GM12878 (cell line): Measurements from ENCODE around the gene TMEM72.

Experiments
- CEBPB ChIP-seq, 2 experiments: fragments of 150-350 bp in 1 of 2; IDR thresholded peaks; 2 replicates each; pipeline ENCODE4 v1.6.1; 2012 to 2014; ENCODE audit warnings: low read depth in 2 of 2, low read length in 2 of 2, borderline replicate concordance in 1 of 2, inconsistent platforms in 1 of 2
- POLR2A ChIP-seq: IDR thresholded peaks from 2 replicates; pipeline ENCODE4 v1.6.1; 2011; ENCODE audit warnings: low read depth, mild to moderate bottlenecking, low read length
- RCOR1 ChIP-seq: conservative IDR thresholded peaks from 2 replicates; pipeline ENCODE4 v1.6.1; 2012; ENCODE audit warnings: low read depth, low read length, improper control_type of control experiment
- SP1 ChIP-seq: IDR thresholded peaks from one replicate; pipeline ENCODE4 v1.6.1; 2011; ENCODE audit warnings: low read depth, low read length
- SRF ChIP-seq, 2 experiments: IDR thresholded peaks; 2 replicates each; pipeline ENCODE4 v1.6.1; 2011; ENCODE audit warnings: low read depth in 2 of 2, low read length in 2 of 2, mild to moderate bottlenecking in 1 of 2, moderate library complexity in 1 of 2
- YY1 ChIP-seq: IDR thresholded peaks from 2 replicates; pipeline ENCODE4 v1.6.1; 2011; ENCODE audit warnings: low read depth, mild to moderate bottlenecking, low read length
- ZNF24 ChIP-seq: fragments of 450-650 bp; IDR thresholded peaks from 2 replicates; pipeline ENCODE4 v1.6.1; 2017; ENCODE audit warnings: antibody characterized with exemption, mild to moderate bottlenecking
- TF ChIP-seq, protein P1 (sequence below): IDR thresholded peaks from 2 replicates; pipeline ENCODE4 v1.6.1; 2012; ENCODE audit warnings: mild to moderate bottlenecking, low read depth, low read length
- TF ChIP-seq, protein P2 (sequence below): IDR thresholded peaks from 2 replicates; pipeline ENCODE4 v1.6.1; 2011; ENCODE audit warnings: borderline replicate concordance, low read depth, mild to moderate bottlenecking, moderate library complexity, mixed read lengths, low read length; ENCODE audit not compliant: insufficient read depth; ENCODE audit errors: extremely low read length
- TF ChIP-seq, protein P3 (sequence below): fragments of 450-650 bp; conservative IDR thresholded peaks from 2 replicates; pipeline ENCODE4 v1.6.1; 2017; ENCODE audit warnings: mild to moderate bottlenecking, moderate library complexity

DNA sequence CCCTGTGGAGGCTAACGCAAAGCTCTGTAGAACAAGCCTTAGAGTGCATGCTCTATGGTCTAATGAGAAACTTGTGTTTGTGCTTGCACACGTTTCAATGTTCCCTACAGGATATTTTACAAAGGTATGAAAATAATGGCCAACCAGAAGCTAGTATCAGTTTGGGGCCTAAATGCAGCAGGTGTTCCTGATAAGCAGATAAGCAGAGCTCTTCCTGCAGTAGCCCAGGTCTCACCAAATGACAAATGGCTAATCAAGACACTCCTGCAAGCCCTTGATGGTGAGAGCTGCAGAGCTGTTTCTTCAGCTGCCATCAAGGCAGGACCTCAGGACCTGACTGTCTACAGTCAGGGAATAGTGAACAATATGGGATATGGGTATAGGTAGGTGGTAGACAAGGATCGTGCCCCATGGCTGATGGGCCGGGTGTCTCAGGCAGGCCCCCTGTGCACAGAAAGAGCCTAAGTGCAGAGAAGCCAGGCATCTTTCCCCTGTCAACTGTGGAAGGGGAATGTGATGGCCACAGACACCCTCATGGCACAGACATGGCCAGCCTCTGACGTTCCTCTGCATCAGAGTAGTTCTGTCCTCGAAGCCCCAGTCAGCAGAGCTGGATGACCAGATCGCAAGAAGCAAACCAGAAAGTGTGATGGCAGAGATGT, 25.3 kb downstream of the TMEM72 start:
- no peak for TF ChIP-seq ZNF24
- no peak for TF ChIP-seq CEBPB (IDR thresholded peaks at IDR 0.05; ENCODE audit: borderline replicate concordance in 1 of 2, low read depth in 2 of 2, low read length in 2 of 2)
- no peak for TF ChIP-seq RCOR1
- no peak for TF ChIP-seq SRF (IDR thresholded peaks at IDR 0.05; ENCODE audit: low read depth in 2 of 2, low read length in 2 of 2)
- TF ChIP-seq, protein P1, sequence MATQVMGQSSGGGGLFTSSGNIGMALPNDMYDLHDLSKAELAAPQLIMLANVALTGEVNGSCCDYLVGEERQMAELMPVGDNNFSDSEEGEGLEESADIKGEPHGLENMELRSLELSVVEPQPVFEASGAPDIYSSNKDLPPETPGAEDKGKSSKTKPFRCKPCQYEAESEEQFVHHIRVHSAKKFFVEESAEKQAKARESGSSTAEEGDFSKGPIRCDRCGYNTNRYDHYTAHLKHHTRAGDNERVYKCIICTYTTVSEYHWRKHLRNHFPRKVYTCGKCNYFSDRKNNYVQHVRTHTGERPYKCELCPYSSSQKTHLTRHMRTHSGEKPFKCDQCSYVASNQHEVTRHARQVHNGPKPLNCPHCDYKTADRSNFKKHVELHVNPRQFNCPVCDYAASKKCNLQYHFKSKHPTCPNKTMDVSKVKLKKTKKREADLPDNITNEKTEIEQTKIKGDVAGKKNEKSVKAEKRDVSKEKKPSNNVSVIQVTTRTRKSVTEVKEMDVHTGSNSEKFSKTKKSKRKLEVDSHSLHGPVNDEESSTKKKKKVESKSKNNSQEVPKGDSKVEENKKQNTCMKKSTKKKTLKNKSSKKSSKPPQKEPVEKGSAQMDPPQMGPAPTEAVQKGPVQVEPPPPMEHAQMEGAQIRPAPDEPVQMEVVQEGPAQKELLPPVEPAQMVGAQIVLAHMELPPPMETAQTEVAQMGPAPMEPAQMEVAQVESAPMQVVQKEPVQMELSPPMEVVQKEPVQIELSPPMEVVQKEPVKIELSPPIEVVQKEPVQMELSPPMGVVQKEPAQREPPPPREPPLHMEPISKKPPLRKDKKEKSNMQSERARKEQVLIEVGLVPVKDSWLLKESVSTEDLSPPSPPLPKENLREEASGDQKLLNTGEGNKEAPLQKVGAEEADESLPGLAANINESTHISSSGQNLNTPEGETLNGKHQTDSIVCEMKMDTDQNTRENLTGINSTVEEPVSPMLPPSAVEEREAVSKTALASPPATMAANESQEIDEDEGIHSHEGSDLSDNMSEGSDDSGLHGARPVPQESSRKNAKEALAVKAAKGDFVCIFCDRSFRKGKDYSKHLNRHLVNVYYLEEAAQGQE: no peak
- TF ChIP-seq, protein P2, sequence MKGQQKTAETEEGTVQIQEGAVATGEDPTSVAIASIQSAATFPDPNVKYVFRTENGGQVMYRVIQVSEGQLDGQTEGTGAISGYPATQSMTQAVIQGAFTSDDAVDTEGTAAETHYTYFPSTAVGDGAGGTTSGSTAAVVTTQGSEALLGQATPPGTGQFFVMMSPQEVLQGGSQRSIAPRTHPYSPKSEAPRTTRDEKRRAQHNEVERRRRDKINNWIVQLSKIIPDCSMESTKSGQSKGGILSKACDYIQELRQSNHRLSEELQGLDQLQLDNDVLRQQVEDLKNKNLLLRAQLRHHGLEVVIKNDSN: no peak
- TF ChIP-seq YY1: no peak
- TF ChIP-seq, protein P3, sequence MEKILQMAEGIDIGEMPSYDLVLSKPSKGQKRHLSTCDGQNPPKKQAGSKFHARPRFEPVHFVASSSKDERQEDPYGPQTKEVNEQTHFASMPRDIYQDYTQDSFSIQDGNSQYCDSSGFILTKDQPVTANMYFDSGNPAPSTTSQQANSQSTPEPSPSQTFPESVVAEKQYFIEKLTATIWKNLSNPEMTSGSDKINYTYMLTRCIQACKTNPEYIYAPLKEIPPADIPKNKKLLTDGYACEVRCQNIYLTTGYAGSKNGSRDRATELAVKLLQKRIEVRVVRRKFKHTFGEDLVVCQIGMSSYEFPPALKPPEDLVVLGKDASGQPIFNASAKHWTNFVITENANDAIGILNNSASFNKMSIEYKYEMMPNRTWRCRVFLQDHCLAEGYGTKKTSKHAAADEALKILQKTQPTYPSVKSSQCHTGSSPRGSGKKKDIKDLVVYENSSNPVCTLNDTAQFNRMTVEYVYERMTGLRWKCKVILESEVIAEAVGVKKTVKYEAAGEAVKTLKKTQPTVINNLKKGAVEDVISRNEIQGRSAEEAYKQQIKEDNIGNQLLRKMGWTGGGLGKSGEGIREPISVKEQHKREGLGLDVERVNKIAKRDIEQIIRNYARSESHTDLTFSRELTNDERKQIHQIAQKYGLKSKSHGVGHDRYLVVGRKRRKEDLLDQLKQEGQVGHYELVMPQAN: no peak
- TF ChIP-seq SP1: no peak
- no peak for TF ChIP-seq POLR2A
